Heart left ventricle (tissue), 16 donors: ENCODE data around the gene CNTF. TPM values are rescaled to one million over a fixed set of nuclear protein-coding genes. Genes with fewer than 3 reads are reported as not detected.
"Not testable (repeated sequence)": the region's sequence is repeated elsewhere in the genome, so short reads cannot be mapped to it uniquely, and the experiment has no call there.

Source experiments
- ATAC-seq, 4 donors: fragments of 200-7000 bp; cut with Tn5 transposase; one replicate each; pipeline ENCODE4 v1.9.1; 2020 to 2022; ENCODE audit warnings: moderate library complexity in 4 of 4, mild to moderate bottlenecking in 3 of 4, moderate number of reproducible peaks in 1 of 4
- DNase-seq, 5 donors: peaks; one replicate each; pipeline ENCODE4 v3.0.0-alpha.2; 2020
- H3K27ac ChIP-seq, 12 donors: fragments of 200-600 bp; sonication (generic) in 4 of 12; one replicate each; pipeline versions ENCODE4 v1.5.0 to v1.8.0; 2016 to 2022; ENCODE audit warnings: mild to moderate bottlenecking in 2 of 12
- H3K27me3 ChIP-seq, 9 donors: fragments of 200-600 bp; sonication (generic) in 2 of 9; one replicate each; pipeline versions ENCODE4 v1.5.1 to v1.8.0; 2016 to 2022; ENCODE audit warnings: mild to moderate bottlenecking in 3 of 9
- H3K36me3 ChIP-seq, 9 donors: fragments of 200-600 bp; sonication (generic) in 2 of 9; one replicate each; pipeline versions ENCODE4 v1.5.0 to v1.8.0; 2018 to 2022; ENCODE audit warnings: mild to moderate bottlenecking in 2 of 9
- H3K4me1 ChIP-seq, 12 donors: fragments of 200-600 bp; sonication (generic) in 4 of 12; one replicate each; pipeline versions ENCODE4 v1.5.0 to v1.8.0; 2016 to 2022; ENCODE audit warnings: mild to moderate bottlenecking in 3 of 12
- H3K4me3 ChIP-seq, 12 donors: fragments of 200-600 bp; sonication (generic) in 4 of 12; one replicate each; pipeline versions ENCODE4 v1.5.0 to v1.8.0; 2017 to 2022; ENCODE audit warnings: mild to moderate bottlenecking in 9 of 12, moderate library complexity in 4 of 12
- H3K9me3 ChIP-seq, 12 donors: fragments of 200-600 bp; sonication (generic) in 4 of 12; one replicate each; pipeline versions ENCODE4 v1.5.0 to v1.8.0; 2016 to 2022; ENCODE audit warnings: mild to moderate bottlenecking in 1 of 12
- POLR2A ChIP-seq, 2 donors: fragments of 450-650 bp; IDR thresholded peaks; one replicate each; pipeline ENCODE4 v1.6.1; 2017; ENCODE audit warnings: antibody characterized with exemption in 2 of 2, mild to moderate bottlenecking in 2 of 2, moderate library complexity in 2 of 2
- WGBS, 4 donors: extraction: QIAGEN DNeasy Blood & Tissue Kit in 2 of 4; methylation state at CpG; one replicate each; pipeline versions ENCODE4 v1.1.5 to v1.1.7; 2013 to 2018; 5-methylcytosine and 5-hydroxymethylcytosine counted together
- intact Hi-C, 10 donors: fragments of 100-400 bp; cut with DNase I; formaldehyde crosslinking; loops; one replicate each; pipeline versions ENCODE4 v1.11.1 to v1.14.2; 2022
- long read RNA-seq, 3 donors: library from polyadenylated mRNA; unstranded; transcript quantifications; one replicate each; pipeline ENCODE4 v2.0.0, GENCODE V29; 2020 to 2021
- polyA plus RNA-seq, 2 donors: library from polyadenylated mRNA; stranded (reverse); fragments of 200-250 nt; gene quantifications; one replicate each; pipeline ENCODE4 v1.2.3, GENCODE V29; 2013
- total RNA-seq, 9 donors: library from RNA; depleted of rRNA in 2 of 9; stranded (reverse); fragments of >200 nt in 2 of 9; fragmentation: NEBNext Ultra II Directional in 3 of 9; extraction: Animal tissue kit (Norgen Biotek cat#: 25700) in 3 of 9; gene quantifications; one replicate each; pipeline versions ENCODE4 v1.1.0 to v1.2.4, GENCODE V29; 2016 to 2023
- TF ChIP-seq, protein P1 (sequence below), 12 donors: fragments of 200-600 bp; sonication (generic) in 4 of 12; IDR thresholded peaks; one replicate each; pipeline versions ENCODE4 v1.5.0 to v1.8.0; 2018 to 2022; ENCODE audit warnings: antibody characterized with exemption in 12 of 12, mild to moderate bottlenecking in 5 of 12
- donor health status: ischemic (EF 13 %, LVEDD 7.1; RV severe dilation, severe dysfunction).
- donor health status: healthy with polysubstance abuse.
- donor health status: DM: no; HTN: yes; CAD: no.
- donor health status: DM: no; HTN: no; CAD: no.
- donor health status: ischemic (EF 25% LVEDD 6.9; RV normal size, moderate dysfunction).
- donor health status: ischemic (EF 25% LVEDD 5.7; RV mildly dilated, moderate dysfunction).
- donor health status: healthy.
- donor health status: DM: yes; HTN: yes; CAD: no.
- donor health status: ischemic (EF 35%, LVEDD 5.7; RV mildly dilated, moderate dysfunction).
- donor health status: nonischemic (EF 11% LVEDD 7.7; RV severe dilation, severe dysfunction).
- donor health status: DM: yes; HTN: yes; CAD: no.
- donor health status: PGD.
- donor health status: ischemic (EF 29% LVEDD 5.4; RV normal size, mild dysfunction).
- donor health status: nonischemic (EF 23%, LVEDD 6.1; RV moderate dilation, normal function).

Gene CNTF, protein sequence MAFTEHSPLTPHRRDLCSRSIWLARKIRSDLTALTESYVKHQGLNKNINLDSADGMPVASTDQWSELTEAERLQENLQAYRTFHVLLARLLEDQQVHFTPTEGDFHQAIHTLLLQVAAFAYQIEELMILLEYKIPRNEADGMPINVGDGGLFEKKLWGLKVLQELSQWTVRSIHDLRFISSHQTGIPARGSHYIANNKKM
- total RNA-seq (1 to 10 TPM in 3 of 9 donors, under 1 TPM in 6; 0.71 to 1.5 (median 0.96) TPM), polyA plus RNA-seq (1 to 10 TPM in 1 of 2 donors, under 1 TPM in 1; 0.19 to 1.0 TPM)
- long read RNA-seq, donor 1: 0 reads
- long read RNA-seq, donor 2: 0 reads
- long read RNA-seq, donor 3, partial matches to known transcripts: 0 of 1 reads
- long read RNA-seq, donor 3, other reads (novel, unspliced or antisense): 1 of 1 reads

DNA sequence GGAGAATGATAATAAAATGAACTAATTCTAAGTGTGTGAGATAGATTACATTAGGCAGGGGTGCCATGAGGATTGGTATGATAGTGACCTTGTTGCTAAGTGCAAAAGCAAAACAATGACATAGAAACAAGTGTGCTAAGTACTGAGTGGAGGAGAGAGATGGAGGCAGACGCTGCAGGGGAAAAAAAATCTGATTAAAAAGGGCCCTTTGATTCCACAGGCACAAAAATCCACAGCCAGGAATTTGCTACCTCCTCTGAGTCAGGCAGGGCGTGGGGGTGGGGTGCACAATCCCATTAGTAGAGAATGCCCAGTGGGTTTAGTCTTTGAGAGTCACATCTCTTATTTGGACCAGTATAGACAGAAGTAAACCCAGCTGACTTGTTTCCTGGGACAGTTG, at the start of gene CNTF:
CNTF (plus strand) TSS at position 322 of the 400 bp plus-strand sequence. CDS start 88 bp downstream, outside the sequence.
- Histone ChIP-seq H3K9me3 (no peaks in the 10 kb centered on the region), H3K4me1 (peaks cover 0 to 45% (median 21%) of the 10 kb centered on the region in 12 donors), H3K36me3 (peaks cover 0 to 88% (median 74%) of the 10 kb centered on the region in 9 donors), H3K27ac (peak within 1 kb of the TSS in 2 of 12 donors; percentile 4 to 17), H3K4me3 (no peak within 1 kb of the TSS), H3K27me3 (no peaks in the 10 kb centered on the region)
- intact Hi-C loops: loop anchor here in 1 of 10 donors (5.0 kb wide), 1 partner anchor 45 kb away; the partner anchor contains the start of genes LPXN and ZFP91
- TF ChIP-seq POLR2A (IDR thresholded peaks at IDR 0.05): no peak
- TF ChIP-seq, protein P1, sequence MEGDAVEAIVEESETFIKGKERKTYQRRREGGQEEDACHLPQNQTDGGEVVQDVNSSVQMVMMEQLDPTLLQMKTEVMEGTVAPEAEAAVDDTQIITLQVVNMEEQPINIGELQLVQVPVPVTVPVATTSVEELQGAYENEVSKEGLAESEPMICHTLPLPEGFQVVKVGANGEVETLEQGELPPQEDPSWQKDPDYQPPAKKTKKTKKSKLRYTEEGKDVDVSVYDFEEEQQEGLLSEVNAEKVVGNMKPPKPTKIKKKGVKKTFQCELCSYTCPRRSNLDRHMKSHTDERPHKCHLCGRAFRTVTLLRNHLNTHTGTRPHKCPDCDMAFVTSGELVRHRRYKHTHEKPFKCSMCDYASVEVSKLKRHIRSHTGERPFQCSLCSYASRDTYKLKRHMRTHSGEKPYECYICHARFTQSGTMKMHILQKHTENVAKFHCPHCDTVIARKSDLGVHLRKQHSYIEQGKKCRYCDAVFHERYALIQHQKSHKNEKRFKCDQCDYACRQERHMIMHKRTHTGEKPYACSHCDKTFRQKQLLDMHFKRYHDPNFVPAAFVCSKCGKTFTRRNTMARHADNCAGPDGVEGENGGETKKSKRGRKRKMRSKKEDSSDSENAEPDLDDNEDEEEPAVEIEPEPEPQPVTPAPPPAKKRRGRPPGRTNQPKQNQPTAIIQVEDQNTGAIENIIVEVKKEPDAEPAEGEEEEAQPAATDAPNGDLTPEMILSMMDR (IDR thresholded peaks at IDR 0.05): no peak
- ATAC-seq (peak; percentile 52 to 71 (median 64)), DNase-seq (no peak)
- 59 to 65% (median 61%) methylated on average over 2 of the region's 2 CpGs for WGBS, 4 donors

DNA sequence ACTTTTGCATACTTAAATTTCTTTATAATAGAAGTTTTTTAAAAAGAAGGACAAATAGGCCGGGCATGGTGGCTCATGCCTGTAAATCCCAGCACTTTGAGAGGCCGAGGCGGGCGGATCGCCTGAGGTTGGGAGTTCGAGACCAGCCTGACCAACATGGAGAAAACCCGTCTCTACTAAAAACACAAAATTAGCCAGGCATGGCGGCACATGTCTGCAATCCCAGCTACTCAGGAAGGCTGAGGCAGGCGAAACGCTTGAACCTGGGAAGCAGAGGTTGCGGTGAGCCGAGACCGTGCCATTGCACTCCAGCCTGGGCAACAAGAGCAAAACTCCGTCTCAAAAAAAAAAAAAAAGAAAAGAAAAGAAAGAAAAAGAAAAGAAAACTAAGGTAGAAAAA, 49.6 kb upstream of the CNTF start:
- H3K9me3 ChIP-seq, ATAC-seq, DNase-seq, H3K27me3 ChIP-seq: not testable (repeated sequence)
- Histone ChIP-seq H3K36me3 (peaks cover 0 to 29% (median 26%) of the 10 kb centered on the region in 9 donors), H3K4me3 (peak overlapping the region in 1 of 12 donors; percentile 56), H3K4me1 (peaks cover 4 to 62% (median 29%) of the 10 kb centered on the region in 12 donors), H3K27ac (peak overlapping the region in 5 of 12 donors; percentile 34 to 100 (median 48))
- intact Hi-C loops: loop anchor here in 5 of 10 donors (5.0 to 10.0 kb wide), 4 partner anchors 104 to 1248 kb away; partner anchors contain the start of gene TNKS1BP1 (in 1 of the 5)
- WGBS, 4 donors: 89 to 98% (median 95%) methylated on average over 14 of the region's 14 CpGs

- ATAC-seq (peak in 2 of 4 donors; percentile 1 to 33), DNase-seq (peak in 3 of 5 donors; percentile 36 to 52 (median 50))
- peak overlapping the region in 2 of 12 donors; percentile 8 to 56 for H3K4me3 ChIP-seq
- H3K27me3 ChIP-seq: no peaks in the 10 kb centered on the region
- TF ChIP-seq, protein P1 (IDR thresholded peaks at IDR 0.05): no peak
- no peak for TF ChIP-seq POLR2A (IDR thresholded peaks at IDR 0.05)
- peak overlapping the region in 9 of 12 donors; percentile 13 to 100 (median 41) for H3K27ac ChIP-seq
- WGBS, 4 donors: 34 to 46% (median 38%) methylated on average over 4 of the region's 4 CpGs
- intact Hi-C loops: loop anchor here in 5 of 10 donors (5.0 to 10.0 kb wide), 4 partner anchors 104 to 1249 kb away; partner anchors contain the start of gene TNKS1BP1 (in 1 of the 5)
- H3K9me3 ChIP-seq: no peaks in the 10 kb centered on the region
- peaks cover 0 to 23% (median 19%) of the 10 kb centered on the region in 9 donors for H3K36me3 ChIP-seq
- peaks cover 4 to 59% (median 29%) of the 10 kb centered on the region in 12 donors for H3K4me1 ChIP-seq
Measured at GRCh38 chr11:58573451-58574104, 48.9 kb upstream of the CNTF start.

GRCh38 chr11:58574881-58575280, 47.6 kb upstream of the CNTF start:
- Histone ChIP-seq H3K27ac (peak overlapping the region in 7 of 12 donors; percentile 7 to 100 (median 26)), H3K27me3 (no peaks in the 10 kb centered on the region), H3K4me3 (peak overlapping the region in 6 of 12 donors; percentile 0 to 56 (median 16)), H3K4me1 (peaks cover 4 to 59% (median 29%) of the 10 kb centered on the region in 12 donors), H3K9me3 (no peaks in the 10 kb centered on the region), H3K36me3 (peaks cover 0 to 10% (median 6%) of the 10 kb centered on the region in 9 donors)
- DNase-seq (no peak), ATAC-seq (no peak)
- intact Hi-C loops: loop anchor here in 9 of 10 donors (5.0 to 10.0 kb wide), 10 partner anchors 42 to 1250 kb away; partner anchors contain the start of genes CNTF (in 1 of the 9), FAM111A (in 1 of the 9), MED19 (in 1 of the 9) and TMX2 (in 1 of the 9)
- no peak for TF ChIP-seq POLR2A (IDR thresholded peaks at IDR 0.05)
- TF ChIP-seq, protein P1 (IDR thresholded peaks at IDR 0.05): no peak
